ENCODE measurements around the gene RXRA.

Gene RXRA

GRCh38 chr9:134317400-134317789, 8.9 kb upstream of the RXRA start:
- no peak overlapping the region for H3K4me3 ChIP-seq (ENCODE audit: low read depth, low read length)
- no peaks in the 10 kb centered on the region for H3K4me1 ChIP-seq (ENCODE audit: control insufficient read depth, insufficient read depth, low read length)
- no peaks in the 10 kb centered on the region for H3K36me3 ChIP-seq (ENCODE audit: control insufficient read depth in 2 of 2, insufficient read depth in 1 of 2, low read length in 2 of 2)
- peak; percentile 16 for TF ChIP-seq GLIS1 (tag by site-specific recombination; IDR thresholded peaks at IDR 0.05)
- TF ChIP-seq ZBTB21 (tag by site-specific recombination; IDR thresholded peaks at IDR 0.05), result no peak
- TF ChIP-seq ZBTB48 (tag by site-specific recombination; IDR thresholded peaks at IDR 0.05), result no peak
- no peak for TF ChIP-seq ZBTB17 (tag by site-specific recombination; IDR thresholded peaks at IDR 0.05)
- no peak for TF ChIP-seq ZNF510 (tag by site-specific recombination; IDR thresholded peaks at IDR 0.05; ENCODE audit: insufficient replicate concordance)
- TF ChIP-seq, protein P1, sequence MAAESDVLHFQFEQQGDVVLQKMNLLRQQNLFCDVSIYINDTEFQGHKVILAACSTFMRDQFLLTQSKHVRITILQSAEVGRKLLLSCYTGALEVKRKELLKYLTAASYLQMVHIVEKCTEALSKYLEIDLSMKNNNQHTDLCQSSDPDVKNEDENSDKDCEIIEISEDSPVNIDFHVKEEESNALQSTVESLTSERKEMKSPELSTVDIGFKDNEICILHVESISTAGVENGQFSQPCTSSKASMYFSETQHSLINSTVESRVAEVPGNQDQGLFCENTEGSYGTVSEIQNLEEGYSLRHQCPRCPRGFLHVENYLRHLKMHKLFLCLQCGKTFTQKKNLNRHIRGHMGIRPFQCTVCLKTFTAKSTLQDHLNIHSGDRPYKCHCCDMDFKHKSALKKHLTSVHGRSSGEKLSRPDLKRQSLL (tag by site-specific recombination; IDR thresholded peaks at IDR 0.05), result no peak
- H3K27ac ChIP-seq (ENCODE audit: extremely low read depth, low read depth, low read length), result no peak overlapping the region
- H3K9me3 ChIP-seq (ENCODE audit: control insufficient read depth, insufficient read depth, low read depth, low read length), result no peaks in the 10 kb centered on the region
- CTCF ChIA-PET, result no interaction called here
- POLR2A ChIA-PET, result interaction anchor here (1.3 kb wide), 2 partner anchors 10 to 147 kb away, joined by 3 to 5 read pairs; no protein-coding TSS in a partner anchor

GRCh38 chr9:134317790-134318414, 8.4 kb upstream of the RXRA start:
- no peak overlapping the region for H3K4me3 ChIP-seq (ENCODE audit: low read depth, low read length)
- no peaks in the 10 kb centered on the region for H3K4me1 ChIP-seq (ENCODE audit: control insufficient read depth, insufficient read depth, low read length)
- no peaks in the 10 kb centered on the region for H3K36me3 ChIP-seq (ENCODE audit: control insufficient read depth in 2 of 2, insufficient read depth in 1 of 2, low read length in 2 of 2)
- ChIA-PET POLR2A (interaction anchor here (0.6 to 1.3 kb wide), 3 partner anchors 10 to 147 kb away, joined by 3 to 7 read pairs (median 5); no protein-coding TSS in a partner anchor), CTCF (interaction anchor here (0.6 to 0.7 kb wide), 2 partner anchors 147 to 380 kb away, joined by 3 read pairs; no protein-coding TSS in a partner anchor)
- H3K9me3 ChIP-seq (ENCODE audit: control insufficient read depth, insufficient read depth, low read depth, low read length), result no peaks in the 10 kb centered on the region
- H3K27ac ChIP-seq (ENCODE audit: extremely low read depth, low read depth, low read length), result no peak overlapping the region
- TF ChIP-seq ZNF148 (tag by site-specific recombination; IDR thresholded peaks at IDR 0.05; ENCODE audit: borderline replicate concordance) (no peak), GLIS1 (tag by site-specific recombination; IDR thresholded peaks at IDR 0.05) (peak; percentile 91), ZNF843 (tag by site-specific recombination; IDR thresholded peaks at IDR 0.05) (no peak), ZIC2 (tag by site-specific recombination; IDR thresholded peaks at IDR 0.05) (peak; percentile 76), ZNF704 (tag by site-specific recombination; IDR thresholded peaks at IDR 0.05) (no peak), ZNF157 (tag by site-specific recombination; IDR thresholded peaks at IDR 0.05) (no peak), ZNF785 (tag by site-specific recombination; IDR thresholded peaks at IDR 0.05) (no peak), ZNF24 (tag by site-specific recombination; IDR thresholded peaks at IDR 0.05) (no peak)

- H3K36me3 ChIP-seq (ENCODE audit: control insufficient read depth in 2 of 2, insufficient read depth in 1 of 2, low read length in 2 of 2), result no peaks in the 10 kb centered on the region
- CTCF ChIA-PET, result interaction anchor here (0.6 to 0.7 kb wide), 3 partner anchors 17 to 379 kb away, joined by 3 read pairs; no protein-coding TSS in a partner anchor
- TF ChIP-seq, protein P2, sequence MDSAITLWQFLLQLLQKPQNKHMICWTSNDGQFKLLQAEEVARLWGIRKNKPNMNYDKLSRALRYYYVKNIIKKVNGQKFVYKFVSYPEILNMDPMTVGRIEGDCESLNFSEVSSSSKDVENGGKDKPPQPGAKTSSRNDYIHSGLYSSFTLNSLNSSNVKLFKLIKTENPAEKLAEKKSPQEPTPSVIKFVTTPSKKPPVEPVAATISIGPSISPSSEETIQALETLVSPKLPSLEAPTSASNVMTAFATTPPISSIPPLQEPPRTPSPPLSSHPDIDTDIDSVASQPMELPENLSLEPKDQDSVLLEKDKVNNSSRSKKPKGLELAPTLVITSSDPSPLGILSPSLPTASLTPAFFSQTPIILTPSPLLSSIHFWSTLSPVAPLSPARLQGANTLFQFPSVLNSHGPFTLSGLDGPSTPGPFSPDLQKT (IDR thresholded peaks at IDR 0.05; ENCODE audit: borderline replicate concordance, low read depth, low read length), result no peak
- TF ChIP-seq ZNF350 (tag by site-specific recombination; IDR thresholded peaks at IDR 0.05) (no peak), ZNF747 (tag by site-specific recombination; IDR thresholded peaks at IDR 0.05) (no peak), KLF8 (tag by site-specific recombination; IDR thresholded peaks at IDR 0.05) (no peak), KLF7 (tag by site-specific recombination; IDR thresholded peaks at IDR 0.05; ENCODE audit: borderline replicate concordance) (no peak), ZNF394 (tag by site-specific recombination; IDR thresholded peaks at IDR 0.05; ENCODE audit: borderline replicate concordance) (no peak), ZSCAN5A (tag by site-specific recombination; IDR thresholded peaks at IDR 0.05) (no peak), BCL11A (tag by site-specific recombination; IDR thresholded peaks at IDR 0.05; ENCODE audit: low read depth) (no peak), ZBTB21 (tag by site-specific recombination; IDR thresholded peaks at IDR 0.05) (no peak)
- TF ChIP-seq, protein P3, sequence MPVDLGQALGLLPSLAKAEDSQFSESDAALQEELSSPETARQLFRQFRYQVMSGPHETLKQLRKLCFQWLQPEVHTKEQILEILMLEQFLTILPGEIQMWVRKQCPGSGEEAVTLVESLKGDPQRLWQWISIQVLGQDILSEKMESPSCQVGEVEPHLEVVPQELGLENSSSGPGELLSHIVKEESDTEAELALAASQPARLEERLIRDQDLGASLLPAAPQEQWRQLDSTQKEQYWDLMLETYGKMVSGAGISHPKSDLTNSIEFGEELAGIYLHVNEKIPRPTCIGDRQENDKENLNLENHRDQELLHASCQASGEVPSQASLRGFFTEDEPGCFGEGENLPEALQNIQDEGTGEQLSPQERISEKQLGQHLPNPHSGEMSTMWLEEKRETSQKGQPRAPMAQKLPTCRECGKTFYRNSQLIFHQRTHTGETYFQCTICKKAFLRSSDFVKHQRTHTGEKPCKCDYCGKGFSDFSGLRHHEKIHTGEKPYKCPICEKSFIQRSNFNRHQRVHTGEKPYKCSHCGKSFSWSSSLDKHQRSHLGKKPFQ (tag by site-specific recombination; IDR thresholded peaks at IDR 0.05), result no peak
- POLR2A ChIA-PET, result interaction anchor here (0.6 to 1.3 kb wide), 2 partner anchors 42 to 148 kb away, joined by 3 to 7 read pairs; no protein-coding TSS in a partner anchor
- no peaks in the 10 kb centered on the region for H3K4me1 ChIP-seq (ENCODE audit: control insufficient read depth, insufficient read depth, low read length)
- H3K9me3 ChIP-seq (ENCODE audit: control insufficient read depth, insufficient read depth, low read depth, low read length), result no peaks in the 10 kb centered on the region
- H3K27ac ChIP-seq (ENCODE audit: extremely low read depth, low read depth, low read length), result no peak overlapping the region
- H3K4me3 ChIP-seq (ENCODE audit: low read depth, low read length), result no peak overlapping the region
Observed at GRCh38 chr9:134318481-134318891, 7.8 kb upstream of the RXRA start.

Data from HEK293 (cell line).